CD1c-positive myeloid dendritic cell (primary cell): ENCODE results near the gene VIT.

Experiments used
- DNase-seq: peaks from one replicate; pipeline ENCODE4 v3.0.0-alpha.2; 2016; ENCODE audit errors: extremely low spot score

The VIT gene

DNA sequence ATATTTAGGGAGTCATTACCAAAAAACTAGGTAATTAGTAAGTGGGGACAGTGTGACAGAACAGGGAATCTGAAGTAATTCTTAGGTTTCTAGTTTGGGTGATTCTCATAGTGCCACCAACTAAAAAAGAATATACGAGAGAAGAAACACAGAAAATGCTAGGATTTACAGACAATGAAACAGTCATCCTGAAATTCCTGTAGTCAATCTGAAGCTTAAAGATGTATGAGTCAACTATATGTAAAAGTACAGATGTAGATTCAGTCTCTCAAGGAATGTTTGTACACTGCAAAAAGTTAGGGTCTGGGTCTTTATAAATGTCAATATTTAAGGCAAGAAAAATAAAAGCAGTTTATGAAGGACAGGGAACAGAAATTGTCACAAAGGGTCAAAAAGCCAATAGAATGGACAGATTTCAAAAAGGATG lies 162.9 kb downstream of the VIT start:
- no peak for DNase-seq

DNA sequence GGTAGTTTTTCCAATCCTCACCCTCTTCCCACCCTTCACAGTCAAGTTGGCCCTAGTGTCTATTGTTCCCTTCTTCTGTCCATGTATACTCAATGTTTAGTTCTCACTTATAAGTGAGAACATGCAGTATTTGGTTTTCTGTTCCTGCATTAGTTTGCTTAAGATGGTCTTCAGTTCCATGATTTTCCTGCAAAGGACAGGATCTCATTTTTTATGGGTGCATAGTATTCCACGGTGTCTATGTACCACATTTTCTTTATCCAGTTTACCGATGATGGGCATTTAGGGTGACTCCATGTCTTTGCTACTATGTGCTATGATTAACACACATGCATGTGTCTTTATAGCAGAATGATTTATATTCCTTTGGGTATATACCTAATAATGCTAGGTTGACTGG lies 165.4 kb downstream of the VIT start:
- DNase-seq, result no peak
